Gastroesophageal sphincter (tissue), 4 donors: ENCODE measurements around the gene QKI. TPM values are rescaled to one million over a fixed set of nuclear protein-coding genes. Genes with fewer than 3 reads are reported as not detected.
A peak's percentile ranks its signal among the peaks of the same experiment; 100 is the strongest.
"Not testable (repeated sequence)": the region's sequence is repeated elsewhere in the genome, so short reads cannot be mapped to it uniquely, and the experiment has no call there.

Experiments used
- ATAC-seq: fragments of 150-250 bp; one replicate; pipeline ENCODE4 v1.9.1; 2016; ENCODE audit warnings: mild to moderate bottlenecking, moderate library complexity
- H3K27ac ChIP-seq, 4 donors: fragments of 200-600 bp; sonication (generic) in 3 of 4; 1 replicate in 3 of 4; 2 replicates in 1 of 4; pipeline ENCODE4 v1.5.1; 2016 to 2019
- H3K27me3 ChIP-seq: fragments of 200-600 bp; sonication (generic); one replicate; pipeline ENCODE4 v1.5.1; 2019
- H3K36me3 ChIP-seq, 2 donors: fragments of 200-600 bp; sonication (generic); one replicate each; pipeline ENCODE4 v1.5.1; 2019; ENCODE audit warnings: control low read depth in 1 of 2
- H3K4me1 ChIP-seq, 3 donors: fragments of 200-600 bp; sonication (generic); 1 replicate in 2 of 3; 2 replicates in 1 of 3; pipeline ENCODE4 v1.5.1; 2016 to 2019; ENCODE audit warnings: control low read depth in 2 of 3
- H3K4me3 ChIP-seq, 2 donors: fragments of 200-600 bp; sonication (generic); one replicate each; pipeline ENCODE4 v1.5.1; 2019; ENCODE audit warnings: mild to moderate bottlenecking in 1 of 2, moderate library complexity in 1 of 2
- H3K9me3 ChIP-seq, 3 donors: fragments of 200-600 bp; sonication (generic); one replicate each; pipeline ENCODE4 v1.5.1; 2017 to 2019; ENCODE audit warnings: control low read depth in 2 of 3
- CTCF ChIP-seq, 4 experiments: fragments of 200-600 bp in 2 of 4; fragments of 450-650 bp in 2 of 4; sonication (generic) in 1 of 4; IDR thresholded peaks; one replicate each; pipeline ENCODE4 v1.5.1; 2017 to 2019; ENCODE audit warnings: antibody characterized with exemption in 4 of 4, mild to moderate bottlenecking in 2 of 4, moderate library complexity in 2 of 4
- EP300 ChIP-seq: sonication (generic); formaldehyde crosslinking; IDR thresholded peaks from one replicate; pipeline ENCODE4 v1.6.1; 2017; ENCODE audit warnings: antibody characterized with exemption, mild to moderate bottlenecking
- POLR2A ChIP-seq, 2 donors: fragments of 450-650 bp; IDR thresholded peaks; one replicate each; pipeline ENCODE4 v1.6.1; 2017; ENCODE audit warnings: antibody characterized with exemption in 2 of 2, mild to moderate bottlenecking in 2 of 2, moderate library complexity in 1 of 2
- POLR2AphosphoS5 ChIP-seq: sonication (generic); formaldehyde crosslinking; IDR thresholded peaks from one replicate; pipeline ENCODE4 v1.6.1; 2017; ENCODE audit warnings: antibody characterized with exemption
- WGBS, 2 donors: methylation state at CpG; one replicate each; pipeline ENCODE4 v1.1.5; 2018; ENCODE audit warnings: low coverage in 1 of 2; 5-methylcytosine and 5-hydroxymethylcytosine counted together
- total RNA-seq, 4 donors: library from RNA; depleted of rRNA; stranded (reverse); fragments of >200 nt; gene quantifications; one replicate each; pipeline ENCODE4 v1.1.0, GENCODE V29; 2016

Gene QKI
- total RNA-seq, 4 donors from 2014 or later: 170 to 249 (median 227) TPM

DNA sequence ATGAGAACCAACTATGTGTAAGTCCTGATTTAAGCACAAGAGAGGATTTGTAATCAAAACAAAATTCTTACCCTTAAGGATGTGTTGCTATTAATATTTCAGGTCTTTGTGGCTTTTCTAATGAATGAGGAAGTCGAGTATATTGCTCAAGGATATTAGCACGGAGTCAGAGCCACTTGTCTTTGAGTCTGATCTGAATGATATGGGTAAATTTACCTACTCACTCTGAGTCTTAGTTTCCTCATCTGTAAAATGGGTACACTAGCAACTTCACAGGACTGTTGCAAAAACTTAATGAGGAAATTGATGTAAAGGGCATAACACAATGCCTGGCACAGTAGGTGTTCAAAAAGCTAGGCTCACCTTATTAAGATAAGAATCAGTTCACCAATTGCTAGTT, 30.0 kb upstream of the QKI start:
- TF ChIP-seq CTCF (IDR thresholded peaks at IDR 0.05): no peak
- no peak for TF ChIP-seq POLR2AphosphoS5
- no peak for TF ChIP-seq POLR2A (IDR thresholded peaks at IDR 0.05)
- TF ChIP-seq EP300: no peak
- Histone ChIP-seq H3K36me3 (no peaks in the 10 kb centered on the region), H3K4me3 (no peak overlapping the region), H3K4me1 (no peaks in the 10 kb centered on the region), H3K9me3 (no peaks in the 10 kb centered on the region), H3K27me3 (no peaks in the 10 kb centered on the region), H3K27ac (no peak overlapping the region)
- ATAC-seq: no peak
- WGBS, 2 donors: 71 to 77% methylated on average over 2 of the region's 2 CpGs

GRCh38 chr6:163385503-163385902, 29.0 kb upstream of the QKI start:
- H3K36me3 ChIP-seq, H3K9me3 ChIP-seq, H3K27ac ChIP-seq, H3K4me3 ChIP-seq, H3K4me1 ChIP-seq, ATAC-seq, H3K27me3 ChIP-seq: not testable (repeated sequence)
- 100% methylated on average over 1 of the region's 13 CpGs; no CpG with 5 or more reads in 1 of the 2 donors for WGBS, 2 donors

GRCh38 chr6:163386329-163386908, 28.1 kb upstream of the QKI start:
- no peaks in the 10 kb centered on the region for H3K9me3 ChIP-seq
- ATAC-seq: no peak
- TF ChIP-seq EP300: no peak
- no peak for TF ChIP-seq CTCF (IDR thresholded peaks at IDR 0.05)
- no peak for TF ChIP-seq POLR2A (IDR thresholded peaks at IDR 0.05)
- TF ChIP-seq POLR2AphosphoS5: no peak
- no peak overlapping the region for H3K4me3 ChIP-seq
- no peaks in the 10 kb centered on the region for H3K27me3 ChIP-seq
- H3K4me1 ChIP-seq: no peaks in the 10 kb centered on the region
- 44 to 50% methylated on average over 4 to 8 of the region's 8 CpGs for WGBS, 2 donors
- H3K27ac ChIP-seq: no peak overlapping the region
- no peaks in the 10 kb centered on the region for H3K36me3 ChIP-seq

GRCh38 chr6:163387317-163387716, 27.2 kb upstream of the QKI start:
- ATAC-seq: peak; percentile 69
- Histone ChIP-seq H3K27ac (no peak overlapping the region), H3K27me3 (no peaks in the 10 kb centered on the region), H3K4me1 (peaks cover 0 to under 1% (median 0%) of the 10 kb centered on the region in 3 donors), H3K36me3 (no peaks in the 10 kb centered on the region), H3K9me3 (no peaks in the 10 kb centered on the region), H3K4me3 (no peak overlapping the region)
- WGBS, 2 donors: 93 to 94% methylated on average over 5 of the region's 5 CpGs
- no peak for TF ChIP-seq CTCF (IDR thresholded peaks at IDR 0.05)
- TF ChIP-seq EP300: no peak
- TF ChIP-seq POLR2AphosphoS5: no peak
- TF ChIP-seq POLR2A (IDR thresholded peaks at IDR 0.05): no peak

DNA sequence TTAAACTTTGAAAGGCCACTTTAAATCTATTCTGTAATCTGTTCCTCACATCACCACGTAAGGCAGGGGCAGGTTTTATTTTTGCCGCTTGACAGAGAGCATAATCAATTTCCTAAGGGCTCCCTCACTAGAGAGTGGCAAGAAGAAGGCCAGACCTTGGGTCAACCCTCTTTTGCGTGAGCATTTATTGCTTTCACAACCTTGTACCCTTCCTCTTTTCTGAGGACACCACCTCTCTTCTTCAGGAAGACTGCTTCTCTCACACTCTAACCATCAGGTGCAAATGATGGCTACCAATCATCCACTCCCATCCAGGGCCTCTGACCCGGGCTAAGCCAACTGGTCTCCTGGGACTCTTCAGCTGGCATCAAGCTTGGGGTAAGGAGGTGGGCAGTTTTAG, 25.2 kb upstream of the QKI start:
- TF ChIP-seq CTCF (IDR thresholded peaks at IDR 0.05) (no peak), POLR2AphosphoS5 (no peak), EP300 (no peak), POLR2A (IDR thresholded peaks at IDR 0.05) (no peak)
- Histone ChIP-seq H3K4me1 (peaks cover 0 to 5% (median 0%) of the 10 kb centered on the region in 3 donors), H3K9me3 (no peaks in the 10 kb centered on the region), H3K4me3 (no peak overlapping the region), H3K27ac (no peak overlapping the region), H3K36me3 (no peaks in the 10 kb centered on the region), H3K27me3 (no peaks in the 10 kb centered on the region)
- no peak for ATAC-seq
- WGBS, 2 donors: 93 to 100% methylated on average over 1 to 3 of the region's 4 CpGs
